Activated CD4-positive, alpha-beta T cell treated with anti-CD3 and anti-CD28 coated beads for 24 hours (primary cell): ENCODE data around the gene TMEM41B.
A peak's percentile ranks its signal among the peaks of the same experiment; 100 is the strongest.

ENCODE experiments used
- DNase-seq, 2 donors: peaks; one replicate each; pipeline ENCODE4 v3.0.0-alpha.2; 2020; ENCODE audit warnings: low read depth in 2 of 2

Gene TMEM41B

GRCh38 chr11:9310485-9311090, 3.8 kb downstream of the TMEM41B start:
- no peak for DNase-seq

GRCh38 chr11:9304178-9304577, 10.2 kb downstream of the TMEM41B start:
- DNase-seq = no peak

GRCh38 chr11:9302448-9302847, 11.9 kb downstream of the TMEM41B start:
- DNase-seq = no peak

GRCh38 chr11:9301720-9302119, 12.7 kb downstream of the TMEM41B start:
- DNase-seq = no peak

GRCh38 chr11:9293646-9294045, 20.7 kb downstream of the TMEM41B start:
- DNase-seq = no peak

GRCh38 chr11:9285850-9286587, 28.4 kb downstream of the TMEM41B start:
- no peak for DNase-seq

GRCh38 chr11:9280655-9281301, 33.6 kb downstream of the TMEM41B start:
- DNase-seq = peak; percentile 20 to 22

GRCh38 chr11:9277176-9277575, 37.2 kb downstream of the TMEM41B start:
- DNase-seq = no peak

GRCh38 chr11:9276571-9276970, 37.8 kb downstream of the TMEM41B start:
- no peak for DNase-seq

- no peak for DNase-seq
Measured at GRCh38 chr11:9274499-9275258, 39.7 kb downstream of the TMEM41B start.

- DNase-seq = no peak
Measured at GRCh38 chr11:9273376-9274336, 40.7 kb downstream of the TMEM41B start.

GRCh38 chr11:9269492-9270013, 44.8 kb downstream of the TMEM41B start:
- no peak for DNase-seq

GRCh38 chr11:9267680-9268079, 46.7 kb downstream of the TMEM41B start:
- DNase-seq = no peak

GRCh38 chr11:9266926-9267325, 47.5 kb downstream of the TMEM41B start:
- DNase-seq = no peak

GRCh38 chr11:9266132-9266736, 48.2 kb downstream of the TMEM41B start:
- DNase-seq = no peak

- peak; percentile 24 to 40 for DNase-seq
Measured at GRCh38 chr11:9265211-9266131, 48.9 kb downstream of the TMEM41B start, which contains the start of gene DENND5A. Gene DENND5A, minus strand, starts transcription at chr11:9265350. Its CDS starts 281 bp downstream, at chr11:9265069.

GRCh38 chr11:9264316-9265210, 49.8 kb downstream of the TMEM41B start:
- DNase-seq = peak; percentile 25

- peak; percentile 25 to 53 for DNase-seq
Measured at GRCh38 chr11:9263840-9264315, 50.5 kb downstream of the TMEM41B start.
